Ramos (cell line): ENCODE data around the gene FGD6.
"Not testable (repeated sequence)": the region's sequence is repeated elsewhere in the genome, so short reads cannot be mapped to it uniquely, and the experiment has no call there.

Source experiments
- in situ Hi-C: fragments of 300-500 bp; cut with MboI; formaldehyde crosslinking; loops from one replicate; pipeline ENCODE4 v1.14.3; 2022; ENCODE audit warnings: low sequenced_read_pairs; ENCODE audit not compliant: unreplicated experiment

FGD6 gene

DNA sequence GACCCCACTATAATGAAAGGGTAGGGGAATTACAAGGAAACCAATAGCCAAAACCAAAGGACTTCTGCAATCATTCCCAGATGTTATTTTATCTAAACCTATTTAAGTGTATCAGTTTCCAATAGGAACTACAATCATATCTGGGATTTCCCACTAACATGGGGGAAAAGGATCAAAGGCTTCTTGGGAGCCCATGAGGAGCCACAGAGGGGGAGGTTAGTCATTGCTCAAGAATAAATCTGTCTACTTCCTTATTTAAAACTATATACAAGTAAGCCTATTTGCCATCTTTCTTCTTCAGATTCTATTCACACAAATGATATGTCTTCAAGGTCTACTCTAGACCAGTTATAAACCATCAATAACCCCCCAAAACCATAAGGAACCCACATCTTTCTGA, 33.1 kb downstream of the FGD6 start:
- in situ Hi-C loops, result no loop called here

- in situ Hi-C loops, result no loop called here
Observed at GRCh38 chr12:95182868-95183415, 34.3 kb downstream of the FGD6 start.

GRCh38 chr12:95181103-95181502, 36.2 kb downstream of the FGD6 start:
- in situ Hi-C loops, result no loop called here

DNA sequence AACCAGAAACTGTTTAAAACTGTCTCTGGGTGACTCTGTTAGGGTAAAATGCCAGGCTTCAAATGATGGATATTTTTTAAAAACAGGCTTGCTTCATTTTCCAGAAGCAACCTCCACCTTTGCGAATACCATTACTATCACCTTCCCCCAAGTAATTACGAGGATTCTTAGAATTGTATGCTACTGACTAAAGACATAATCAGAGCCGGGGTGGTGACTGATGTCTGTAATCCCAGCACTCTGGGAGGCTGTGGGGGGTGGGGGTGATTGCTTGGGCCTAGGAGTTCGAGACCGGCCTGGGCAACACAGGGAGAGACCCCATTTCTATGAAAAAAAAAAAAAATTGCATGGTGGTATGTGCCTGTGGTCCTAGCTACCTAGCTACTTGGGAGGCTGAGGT, 38.3 kb downstream of the FGD6 start:
- in situ Hi-C loops, result no loop called here

DNA sequence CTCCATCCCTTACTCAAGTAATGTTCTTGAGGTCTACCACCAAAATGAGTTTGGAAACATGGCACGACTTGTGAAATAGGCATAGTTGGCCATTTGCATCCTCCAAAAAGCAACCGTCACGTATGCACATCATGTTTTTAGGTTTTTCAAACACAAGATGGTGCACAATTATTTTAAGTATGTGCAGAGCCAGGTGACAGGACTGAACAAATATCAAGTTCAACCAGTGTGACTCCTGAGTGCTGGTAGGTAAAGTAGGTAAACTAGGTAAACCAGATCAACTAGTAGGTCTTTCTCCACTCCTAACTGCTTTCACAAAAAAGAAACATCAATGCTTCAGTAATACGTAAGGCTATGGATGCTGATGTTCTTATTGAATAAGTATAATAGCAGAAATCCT, 39.1 kb downstream of the FGD6 start:
- in situ Hi-C loops, result no loop called here

- in situ Hi-C loops, result no loop called here
Observed at GRCh38 chr12:95177201-95177768, 40.0 kb downstream of the FGD6 start.

- in situ Hi-C loops, result no loop called here
Observed at GRCh38 chr12:95173392-95174251, 43.6 kb downstream of the FGD6 start.

DNA sequence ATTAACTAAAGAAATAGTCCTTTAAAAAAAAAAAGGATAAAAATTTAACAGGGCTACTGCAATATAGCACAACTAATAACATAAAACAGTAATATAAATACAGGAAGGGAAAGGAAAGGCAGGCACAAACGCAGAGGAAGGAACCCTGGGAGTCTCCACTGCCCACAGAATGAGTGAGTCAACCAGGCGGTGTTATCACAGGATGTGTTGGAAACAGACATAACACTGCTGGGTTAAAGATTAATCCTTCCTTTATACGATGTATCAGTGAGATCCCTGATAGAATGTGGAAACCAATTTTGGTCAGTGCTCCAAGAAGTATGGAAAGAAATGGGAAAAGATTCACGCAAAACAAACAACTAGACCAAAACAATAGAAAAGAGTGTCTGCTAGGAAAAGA, 47.9 kb downstream of the FGD6 start:
- in situ Hi-C loops, result no loop called here

- in situ Hi-C loops, result no loop called here
Observed at GRCh38 chr12:95168746-95169145, 48.5 kb downstream of the FGD6 start.

DNA sequence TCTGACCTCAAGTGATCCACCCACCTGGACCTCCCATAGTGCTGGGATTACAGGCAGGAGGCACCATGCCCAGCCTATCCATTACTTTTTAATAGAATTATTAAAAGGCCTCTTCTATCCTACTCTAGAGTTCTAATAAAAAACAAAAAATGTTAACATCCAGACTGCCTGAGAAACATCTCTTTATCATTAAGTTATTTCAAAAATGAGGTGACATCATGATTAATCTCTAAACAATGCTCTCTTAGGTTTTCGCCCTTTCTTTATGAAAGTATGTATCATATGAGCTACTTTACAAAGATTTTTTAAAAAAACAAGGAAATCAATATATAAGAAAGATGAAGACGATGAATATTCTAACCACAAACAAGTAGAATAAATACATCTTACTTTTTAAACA, 52.6 kb downstream of the FGD6 start:
- in situ Hi-C loops, result no loop called here

GRCh38 chr12:95158919-95159318, 58.3 kb downstream of the FGD6 start:
- in situ Hi-C loops, result no loop called here

GRCh38 chr12:95151821-95152220, 65.4 kb downstream of the FGD6 start:
- in situ Hi-C loops, result no loop called here

GRCh38 chr12:95151406-95151805, 65.9 kb downstream of the FGD6 start:
- in situ Hi-C loops, result no loop called here

DNA sequence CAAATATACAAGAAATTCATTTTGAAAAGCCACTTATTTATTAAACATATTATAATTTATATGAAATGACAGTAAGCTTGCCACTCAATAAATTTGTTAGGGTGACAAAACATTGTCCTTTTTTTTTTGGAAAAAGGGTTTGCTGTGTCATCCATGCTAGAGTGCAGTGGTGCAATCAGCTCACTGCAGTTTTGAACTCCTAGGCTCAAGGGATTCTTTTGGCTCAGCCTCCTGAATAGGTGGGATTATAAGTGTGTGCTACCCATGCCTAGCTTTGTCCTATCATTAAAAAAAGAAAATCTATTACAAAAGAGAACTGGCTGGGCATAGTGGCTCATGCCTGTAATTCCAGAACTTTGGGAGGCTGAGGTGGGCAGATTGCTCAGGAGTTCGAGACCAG, 66.8 kb downstream of the FGD6 start:
- in situ Hi-C loops, result no loop called here

DNA sequence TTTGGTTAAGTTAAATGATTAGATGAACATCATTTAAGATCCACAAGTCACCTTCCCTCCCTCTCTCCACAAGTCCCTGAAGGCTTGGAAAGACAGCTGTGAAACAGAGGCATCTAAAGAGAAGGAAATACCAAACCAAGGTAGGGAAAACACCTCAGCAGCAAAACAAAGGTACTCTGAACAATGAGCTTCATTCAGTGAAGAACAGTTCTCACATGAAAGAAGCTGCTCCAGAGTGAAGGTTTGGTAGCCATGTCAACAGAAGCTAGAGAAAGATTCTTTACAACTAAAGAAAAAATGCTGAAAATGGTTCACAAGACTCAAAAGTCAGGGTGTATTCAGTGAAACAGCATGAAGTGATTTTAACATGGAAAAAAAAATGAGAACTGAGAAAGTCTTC, 69.4 kb downstream of the FGD6 start:
- in situ Hi-C loops, result no loop called here

- in situ Hi-C loops, result no loop called here
Observed at GRCh38 chr12:95146769-95147168, 70.5 kb downstream of the FGD6 start.

GRCh38 chr12:95143621-95144205, 73.6 kb downstream of the FGD6 start:
- in situ Hi-C loops, result no loop called here

DNA sequence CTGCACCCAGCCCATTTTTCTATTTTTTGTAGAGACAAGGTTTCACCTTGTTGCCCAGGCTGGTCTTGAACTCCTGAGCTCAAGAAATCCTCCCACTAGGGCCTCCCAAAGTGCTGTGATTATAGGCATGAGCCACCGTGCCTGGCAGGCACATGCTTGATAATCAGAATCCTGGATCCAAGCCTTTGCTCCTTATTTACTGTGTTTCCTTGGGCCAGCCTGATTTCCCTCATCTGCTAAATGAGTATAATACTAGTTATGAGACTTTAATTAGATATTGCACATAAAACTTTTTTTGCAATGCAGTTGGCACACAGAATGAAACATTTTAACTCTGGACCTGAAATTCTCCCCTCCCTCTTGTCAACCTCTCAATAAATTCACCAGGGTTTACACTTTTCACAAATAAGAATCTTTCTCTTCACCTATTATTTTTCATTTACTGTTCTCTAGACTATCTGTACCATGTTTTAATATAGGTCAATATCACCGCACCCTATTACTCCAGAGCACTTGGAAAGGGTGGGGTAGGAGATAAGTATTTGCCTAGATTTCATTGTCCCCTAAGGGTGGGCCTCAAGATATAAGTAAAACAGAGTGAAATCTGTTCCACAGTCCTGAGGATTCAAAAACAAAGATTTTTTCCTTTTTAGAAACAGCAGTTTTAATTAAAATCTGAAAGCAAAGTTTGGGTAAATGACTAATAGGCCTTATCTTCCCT, 74.7 kb downstream of the FGD6 start:
- in situ Hi-C loops, result no loop called here

- in situ Hi-C loops, result no loop called here
Observed at GRCh38 chr12:95141310-95141709, 76.0 kb downstream of the FGD6 start.

DNA sequence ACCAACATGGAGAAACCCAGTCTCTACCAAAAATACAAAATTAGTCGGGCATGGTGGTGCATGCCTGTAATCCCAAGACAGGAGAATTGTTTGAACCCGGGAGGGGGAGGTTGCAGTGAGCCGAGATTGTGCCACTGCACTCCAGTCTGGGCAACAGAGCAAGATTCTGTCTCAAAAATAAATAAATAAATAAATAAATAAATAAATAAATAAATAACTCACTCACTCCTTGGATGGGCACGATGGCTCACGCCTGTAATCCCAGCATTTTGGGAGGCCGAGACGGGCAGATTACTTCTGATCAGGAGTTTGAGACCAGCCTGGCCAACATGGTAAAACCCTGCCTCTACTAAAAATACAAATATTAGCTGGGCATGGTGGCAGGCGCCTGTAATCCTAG, 79.2 kb downstream of the FGD6 start:
- in situ Hi-C loops, result not testable (repeated sequence)

DNA sequence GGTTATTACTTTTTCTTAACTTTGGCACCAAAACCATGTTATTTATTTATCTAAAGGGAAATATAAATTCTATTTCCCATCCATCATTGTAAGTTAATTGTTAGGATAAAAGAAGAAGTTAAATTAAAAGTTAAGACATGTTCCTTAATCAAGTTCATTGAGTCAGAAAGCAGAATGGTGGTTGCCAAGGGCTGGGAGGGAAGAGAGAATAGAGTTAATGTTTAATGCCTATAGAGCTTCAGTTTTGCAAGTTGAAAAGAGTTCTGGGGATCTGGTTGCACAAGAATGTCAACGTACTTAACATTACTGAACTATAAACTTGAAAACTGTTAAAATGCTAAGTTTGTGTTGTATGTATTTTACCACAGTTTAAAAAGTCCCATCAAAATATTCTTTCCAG, 80.7 kb downstream of the FGD6 start:
- in situ Hi-C loops, result no loop called here
